ENCODE data around the gene SAMD14.
"Not testable (repeated sequence)": the region's sequence is repeated elsewhere in the genome, so short reads cannot be mapped to it uniquely, and the experiment has no call there.

SAMD14 gene

GRCh38 chr17:50072130-50072529, 57.8 kb downstream of the SAMD14 start:
- DNase-seq = no peak

GRCh38 chr17:50071692-50072091, 58.3 kb downstream of the SAMD14 start:
- DNase-seq = no peak

GRCh38 chr17:50070908-50071680, 58.9 kb downstream of the SAMD14 start:
- DNase-seq = no peak

- no peak for DNase-seq
Observed at GRCh38 chr17:50067996-50068395, 62.0 kb downstream of the SAMD14 start.

GRCh38 chr17:50066995-50067394, 63.0 kb downstream of the SAMD14 start:
- DNase-seq = no peak

- no peak for DNase-seq
Observed at GRCh38 chr17:50065056-50065455, 64.9 kb downstream of the SAMD14 start.

GRCh38 chr17:50064253-50065001, 65.5 kb downstream of the SAMD14 start:
- peak; percentile 19 for DNase-seq

- DNase-seq = no peak
Observed at GRCh38 chr17:50063561-50064252, 66.3 kb downstream of the SAMD14 start.

GRCh38 chr17:50062293-50063243, 67.4 kb downstream of the SAMD14 start:
- DNase-seq = peak; percentile 30

GRCh38 chr17:50061713-50062045, 68.3 kb downstream of the SAMD14 start:
- DNase-seq = not testable (repeated sequence)

- DNase-seq = no peak
Observed at GRCh38 chr17:50060951-50061712, 68.8 kb downstream of the SAMD14 start.
